HFFc6 (cell line): ENCODE measurements around the gene RAI2. TPM values are rescaled to one million over a fixed set of nuclear protein-coding genes. Genes with fewer than 3 reads are reported as not detected.

Experiments used
- DNase-seq: peaks from one replicate; pipeline ENCODE4 v3.0.0-alpha.2; 2018
- H3K27ac Mint-ChIP-seq: 2 replicates; pipeline ENCODE4 v1.8.0; 2020; ENCODE audit warnings: mild to moderate bottlenecking, mixed read lengths
- H3K27me3 Mint-ChIP-seq: 2 replicates; pipeline ENCODE4 v1.8.0; 2021; ENCODE audit warnings: mild to moderate bottlenecking, moderate library complexity, mixed read lengths; ENCODE audit not compliant: insufficient read depth
- H3K36me3 Mint-ChIP-seq: 2 replicates; pipeline ENCODE4 v1.8.0; 2021; ENCODE audit warnings: low read depth, mixed read lengths
- H3K4me1 Mint-ChIP-seq: 2 replicates; pipeline ENCODE4 v1.8.0; 2020; ENCODE audit warnings: low read depth, mixed read lengths
- H3K4me3 Mint-ChIP-seq: 2 replicates; pipeline ENCODE4 v1.8.0; 2020; ENCODE audit warnings: mild to moderate bottlenecking, moderate library complexity, mixed read lengths
- H3K9me3 Mint-ChIP-seq: 2 replicates; pipeline ENCODE4 v1.8.0; 2020; ENCODE audit warnings: mild to moderate bottlenecking, mixed read lengths
- total RNA-seq, 6 experiments: library from RNA; stranded (reverse); fragmentation: NEBNext Ultra II Directional; extraction: Animal tissue kit (Norgen Biotek cat#: 25700); gene quantifications; 2 replicates in 1 of 6; 3 replicates in 5 of 6; pipeline ENCODE4 v1.2.3, GENCODE V29; 2021
- TF ChIP-seq, protein P1 (sequence below): fragments of 200-600 bp; sonication (generic); IDR thresholded peaks from 2 replicates; pipeline ENCODE4 v1.5.0; 2021; ENCODE audit warnings: antibody characterized with exemption, mild to moderate bottlenecking

RAI2 gene
- total RNA-seq, 6 experiments from 2014 or later: not detected

DNA sequence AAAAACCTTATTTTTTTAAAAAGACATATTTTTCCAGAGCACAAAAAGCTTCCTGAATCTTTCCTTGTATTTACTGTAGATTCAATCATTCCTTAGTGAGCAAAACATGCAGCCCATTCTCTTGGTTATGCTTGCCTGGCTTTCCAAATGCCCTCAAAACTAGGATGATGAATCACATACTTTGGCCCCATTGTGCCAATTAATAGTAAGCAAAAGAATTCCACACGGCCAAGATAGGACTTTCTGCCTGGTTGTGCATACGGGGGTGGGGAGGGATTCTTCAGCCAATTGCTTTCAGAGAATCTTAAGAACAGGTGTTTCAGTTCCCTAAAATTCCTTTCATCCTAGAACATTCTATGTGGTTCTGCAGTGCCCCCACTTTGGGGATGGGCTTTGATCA, 7.0 kb downstream of the RAI2 start:
- Mint-ChIP-seq H3K4me3 (no peak overlapping the region), H3K27me3 (peaks cover 4% of the 10 kb centered on the region; the same call in 1 of the 2 replicates), H3K4me1 (no peaks in the 10 kb centered on the region)

DNA sequence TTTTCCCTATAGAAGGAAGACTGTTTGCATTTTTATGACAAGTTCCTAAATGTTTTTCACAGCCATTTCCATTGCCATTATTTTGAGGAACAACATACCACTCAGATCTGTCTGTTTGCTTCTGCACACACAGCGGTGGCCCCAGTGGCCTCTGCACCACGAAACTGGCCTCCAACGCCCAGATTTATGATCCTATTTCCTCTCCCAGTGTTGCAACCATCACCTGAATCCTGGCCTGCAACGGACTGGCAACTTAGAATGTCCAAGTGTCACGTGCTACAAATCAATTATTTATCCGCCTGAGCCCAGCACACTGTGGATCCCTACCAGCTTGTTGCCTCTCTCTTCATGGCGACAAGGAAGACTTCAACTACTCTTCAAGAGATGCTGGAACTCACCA, 9.2 kb downstream of the RAI2 start:
- Mint-ChIP-seq H3K27ac (no peak overlapping the region), H3K4me3 (no peak overlapping the region), H3K9me3 (no peaks in the 10 kb centered on the region), H3K27me3 (peaks cover 4% of the 10 kb centered on the region; the same call in 1 of the 2 replicates), H3K36me3 (no peaks in the 10 kb centered on the region), H3K4me1 (no peaks in the 10 kb centered on the region)
- TF ChIP-seq, protein P1, sequence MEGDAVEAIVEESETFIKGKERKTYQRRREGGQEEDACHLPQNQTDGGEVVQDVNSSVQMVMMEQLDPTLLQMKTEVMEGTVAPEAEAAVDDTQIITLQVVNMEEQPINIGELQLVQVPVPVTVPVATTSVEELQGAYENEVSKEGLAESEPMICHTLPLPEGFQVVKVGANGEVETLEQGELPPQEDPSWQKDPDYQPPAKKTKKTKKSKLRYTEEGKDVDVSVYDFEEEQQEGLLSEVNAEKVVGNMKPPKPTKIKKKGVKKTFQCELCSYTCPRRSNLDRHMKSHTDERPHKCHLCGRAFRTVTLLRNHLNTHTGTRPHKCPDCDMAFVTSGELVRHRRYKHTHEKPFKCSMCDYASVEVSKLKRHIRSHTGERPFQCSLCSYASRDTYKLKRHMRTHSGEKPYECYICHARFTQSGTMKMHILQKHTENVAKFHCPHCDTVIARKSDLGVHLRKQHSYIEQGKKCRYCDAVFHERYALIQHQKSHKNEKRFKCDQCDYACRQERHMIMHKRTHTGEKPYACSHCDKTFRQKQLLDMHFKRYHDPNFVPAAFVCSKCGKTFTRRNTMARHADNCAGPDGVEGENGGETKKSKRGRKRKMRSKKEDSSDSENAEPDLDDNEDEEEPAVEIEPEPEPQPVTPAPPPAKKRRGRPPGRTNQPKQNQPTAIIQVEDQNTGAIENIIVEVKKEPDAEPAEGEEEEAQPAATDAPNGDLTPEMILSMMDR: no peak
- no peak for DNase-seq

More for the DNA sequence above, 7.0 kb downstream of the RAI2 start:
- TF ChIP-seq, protein P1: no peak
- no peak overlapping the region for H3K27ac Mint-ChIP-seq
- no peaks in the 10 kb centered on the region for H3K9me3 Mint-ChIP-seq
- H3K36me3 Mint-ChIP-seq: no peaks in the 10 kb centered on the region
- no peak for DNase-seq

DNA sequence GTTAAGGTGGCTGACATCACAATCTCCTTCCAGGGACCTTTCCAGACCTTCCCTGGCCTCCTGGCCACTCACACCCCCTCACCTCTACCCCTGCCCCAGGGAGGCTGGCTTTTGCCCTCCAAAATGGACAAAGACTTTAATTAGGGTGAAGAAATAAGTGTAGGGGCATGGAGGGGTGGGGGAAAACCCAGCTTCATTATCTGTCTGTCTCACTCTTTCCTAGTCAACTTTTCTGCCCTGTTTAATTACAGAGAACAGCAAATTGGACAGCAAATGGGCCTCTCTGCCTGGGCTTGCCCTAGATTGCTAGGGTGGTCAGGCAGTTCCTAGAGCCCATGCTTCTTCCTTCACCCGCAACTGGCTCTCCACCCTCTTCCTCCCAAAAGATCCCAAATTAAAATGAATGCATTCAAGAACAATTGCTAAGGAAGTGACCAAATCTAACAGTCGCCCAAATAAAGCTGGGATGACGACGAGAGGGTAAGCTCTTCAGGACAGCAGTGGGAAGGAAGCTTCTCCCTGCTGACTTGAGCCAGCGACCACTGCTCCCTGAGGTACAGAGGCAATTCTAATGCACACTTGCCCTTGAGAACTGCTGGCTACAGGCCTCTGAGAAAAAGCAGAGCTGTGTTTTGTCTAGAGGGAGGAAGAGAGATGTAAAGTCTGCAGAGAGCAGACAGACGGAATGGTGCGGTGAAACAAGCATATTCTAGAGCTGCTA, 12.4 kb downstream of the RAI2 start:
- H3K27me3 Mint-ChIP-seq: no peaks in the 10 kb centered on the region; the same call in 1 of the 2 replicates
- TF ChIP-seq, protein P1: no peak
- H3K27ac Mint-ChIP-seq: no peak overlapping the region
- no peak overlapping the region for H3K4me3 Mint-ChIP-seq
- H3K36me3 Mint-ChIP-seq: no peaks in the 10 kb centered on the region
- no peaks in the 10 kb centered on the region for H3K9me3 Mint-ChIP-seq
- DNase-seq: no peak
- H3K4me1 Mint-ChIP-seq: no peaks in the 10 kb centered on the region

DNA sequence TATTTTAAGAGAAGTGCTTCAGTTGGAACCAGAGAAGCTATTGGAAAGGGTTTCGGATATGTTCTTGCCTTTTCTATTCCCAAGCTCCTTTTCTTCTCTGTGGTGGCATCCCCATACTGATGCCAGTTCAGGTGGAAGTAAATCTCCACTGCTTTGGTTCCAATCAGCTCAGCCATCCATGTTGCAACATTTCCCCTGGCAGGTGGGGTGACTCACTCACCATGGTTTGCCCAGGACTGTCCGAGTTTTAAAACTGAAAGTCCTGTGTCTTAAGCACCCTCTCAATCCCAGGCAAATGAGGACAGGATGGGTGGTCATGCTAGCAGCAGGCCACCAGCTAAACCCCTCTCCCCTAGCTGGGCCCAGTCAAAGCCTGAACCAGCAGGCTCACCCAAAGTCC, 15.1 kb downstream of the RAI2 start:
- Mint-ChIP-seq H3K36me3 (no peaks in the 10 kb centered on the region), H3K27ac (no peak overlapping the region), H3K4me1 (no peaks in the 10 kb centered on the region), H3K9me3 (no peaks in the 10 kb centered on the region), H3K4me3 (no peak overlapping the region), H3K27me3 (no peaks in the 10 kb centered on the region; the same call in 1 of the 2 replicates)
- no peak for DNase-seq
- TF ChIP-seq, protein P1: no peak

DNA sequence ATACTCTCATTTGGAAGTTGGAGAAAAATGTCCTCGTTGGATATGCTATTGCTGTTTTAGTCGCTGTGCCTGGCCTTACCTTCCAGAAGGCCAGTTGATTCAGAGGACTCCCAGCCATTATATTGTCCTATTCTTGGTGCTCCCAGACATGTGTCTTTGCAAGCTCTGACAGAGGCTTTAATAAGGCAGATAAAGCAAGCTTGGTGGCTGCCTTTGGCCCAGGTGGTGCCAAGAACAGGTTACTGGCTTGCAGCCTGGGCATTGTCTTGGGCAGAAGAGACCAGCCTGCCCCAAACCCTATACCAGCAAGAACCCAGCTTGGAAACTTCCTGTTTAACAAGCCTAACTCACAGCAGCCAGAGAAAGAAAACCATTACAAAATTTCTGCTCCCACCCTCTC, 16.9 kb downstream of the RAI2 start:
- Mint-ChIP-seq H3K4me1 (no peaks in the 10 kb centered on the region), H3K27ac (no peak overlapping the region), H3K27me3 (peaks cover 2% of the 10 kb centered on the region; the same call in 1 of the 2 replicates), H3K9me3 (no peaks in the 10 kb centered on the region), H3K4me3 (no peak overlapping the region), H3K36me3 (no peaks in the 10 kb centered on the region)
- TF ChIP-seq, protein P1: no peak
- no peak for DNase-seq
